Measurements from ENCODE around the gene NEK6.

The NEK6 gene

GRCh38 chr9:124257844-124258606 is at the start of gene NEK6:
TSS of gene NEK6 (plus strand) at chr9:124257949. CDS start at chr9:124301965, 44,016 bp downstream.
- Histone ChIP-seq H3K4me1 (ENCODE audit: low read length) (peaks cover 76% of the 10 kb centered on the region), H3K79me2 (ENCODE audit: low read length) (peaks cover 67% of the 10 kb centered on the region), H3K36me3 (replicated peaks; ENCODE audit: low read depth, low read length) (peaks cover 23% of the 10 kb centered on the region), H3K4me2 (ENCODE audit: low read length) (peak within 1 kb of the TSS; percentile 100), H3K4me3 (ENCODE audit: low read length) (peak within 1 kb of the TSS; percentile 96), H3K9me3 (ENCODE audit: insufficient read depth, low read length) (no peaks in the 10 kb centered on the region), H4K20me1 (ENCODE audit: insufficient read depth, low read length) (peaks cover 31% of the 10 kb centered on the region), H3K9ac (ENCODE audit: low read length) (peak within 1 kb of the TSS; percentile 93), H2AFZ (ENCODE audit: low read depth, low read length) (0 out of 2 replicates have a peak within 1 kb of the TSS, but pooled peaks have one; percentile 14), H3K27me3 (ENCODE audit: low read depth, low read length) (no peaks in the 10 kb centered on the region), H3K27ac (ENCODE audit: low read length) (peak within 1 kb of the TSS; percentile 79)
- TF ChIP-seq EZH2phosphoT487 (IDR thresholded peaks at IDR 0.05; ENCODE audit: low read depth) (no peak), CTCF (IDR thresholded peaks at IDR 0.05; ENCODE audit: low read depth, low read length) (no peak)

- TF ChIP-seq CTCF (IDR thresholded peaks at IDR 0.05; ENCODE audit: low read depth, low read length) (no peak), EZH2phosphoT487 (IDR thresholded peaks at IDR 0.05; ENCODE audit: low read depth) (no peak)
- Histone ChIP-seq H3K79me2 (ENCODE audit: low read length) (no peaks in the 10 kb centered on the region), H3K4me2 (ENCODE audit: low read length) (peak overlapping the region; percentile 27), H3K4me1 (ENCODE audit: low read length) (peaks cover 81% of the 10 kb centered on the region), H3K9me3 (ENCODE audit: insufficient read depth, low read length) (no peaks in the 10 kb centered on the region), H3K9ac (ENCODE audit: low read length) (peak overlapping the region; percentile 25; the same call in 1 of the 2 replicates), H3K36me3 (replicated peaks; ENCODE audit: low read depth, low read length) (no peaks in the 10 kb centered on the region), H2AFZ (ENCODE audit: low read depth, low read length) (peak overlapping the region; percentile 51; the same call in 1 of the 2 replicates), H4K20me1 (ENCODE audit: insufficient read depth, low read length) (no peaks in the 10 kb centered on the region), H3K27me3 (ENCODE audit: low read depth, low read length) (no peaks in the 10 kb centered on the region), H3K4me3 (ENCODE audit: low read length) (no peak overlapping the region), H3K27ac (ENCODE audit: low read length) (peak overlapping the region; percentile 84)
These were observed 49.2 kb upstream of the NEK6 start for GRCh38 chr9:124208571-124208970.

GRCh38 chr9:124209279-124209678 is 48.5 kb upstream of the NEK6 start:
- H3K4me1 ChIP-seq (ENCODE audit: low read length) = peaks cover 81% of the 10 kb centered on the region
- peak overlapping the region; percentile 27; the same call in 1 of the 2 replicates for H3K4me2 ChIP-seq (ENCODE audit: low read length)
- no peak for TF ChIP-seq EZH2phosphoT487 (IDR thresholded peaks at IDR 0.05; ENCODE audit: low read depth)
- no peak for TF ChIP-seq CTCF (IDR thresholded peaks at IDR 0.05; ENCODE audit: low read depth, low read length)

GRCh38 chr9:124209774-124210173 is 48.0 kb upstream of the NEK6 start:
- Histone ChIP-seq H3K4me2 (ENCODE audit: low read length) (0 out of 2 replicates have a peak overlapping the region, but pooled peaks have one; percentile 4), H3K79me2 (ENCODE audit: low read length) (no peaks in the 10 kb centered on the region), H3K36me3 (replicated peaks; ENCODE audit: low read depth, low read length) (no peaks in the 10 kb centered on the region), H3K27me3 (ENCODE audit: low read depth, low read length) (no peaks in the 10 kb centered on the region), H3K4me1 (ENCODE audit: low read length) (peaks cover 86% of the 10 kb centered on the region), H3K9ac (ENCODE audit: low read length) (peak overlapping the region; percentile 14; the same call in 1 of the 2 replicates), H3K4me3 (ENCODE audit: low read length) (no peak overlapping the region), H4K20me1 (ENCODE audit: insufficient read depth, low read length) (no peaks in the 10 kb centered on the region), H2AFZ (ENCODE audit: low read depth, low read length) (no peak overlapping the region), H3K27ac (ENCODE audit: low read length) (peak overlapping the region; percentile 84; the same call in 1 of the 2 replicates), H3K9me3 (ENCODE audit: insufficient read depth, low read length) (no peaks in the 10 kb centered on the region)
- TF ChIP-seq EZH2phosphoT487 (IDR thresholded peaks at IDR 0.05; ENCODE audit: low read depth) (no peak), CTCF (IDR thresholded peaks at IDR 0.05; ENCODE audit: low read depth, low read length) (no peak)

More at GRCh38 chr9:124209279-124209678, 48.5 kb upstream of the NEK6 start:
- no peaks in the 10 kb centered on the region for H3K27me3 ChIP-seq (ENCODE audit: low read depth, low read length)
- H4K20me1 ChIP-seq (ENCODE audit: insufficient read depth, low read length) = no peaks in the 10 kb centered on the region
- H2AFZ ChIP-seq (ENCODE audit: low read depth, low read length) = no peak overlapping the region
- no peaks in the 10 kb centered on the region for H3K79me2 ChIP-seq (ENCODE audit: low read length)
- H3K36me3 ChIP-seq (replicated peaks; ENCODE audit: low read depth, low read length) = no peaks in the 10 kb centered on the region
- H3K27ac ChIP-seq (ENCODE audit: low read length) = peak overlapping the region; percentile 84; the same call in 1 of the 2 replicates
- H3K9ac ChIP-seq (ENCODE audit: low read length) = peak overlapping the region; percentile 25; the same call in 1 of the 2 replicates
- H3K9me3 ChIP-seq (ENCODE audit: insufficient read depth, low read length) = no peaks in the 10 kb centered on the region
- no peak overlapping the region for H3K4me3 ChIP-seq (ENCODE audit: low read length)
